Activated CD8-positive, alpha-beta T cell treated with anti-CD3 and anti-CD28 coated beads, Interleukin-2, amount 10 ng/mL, durations not matched to agents 7 days and 5 days (primary cell): ENCODE results near the gene ATP5PD. TPM values are rescaled to one million over a fixed set of nuclear protein-coding genes. Genes with fewer than 3 reads are reported as not detected.

Experiments used
- ATAC-seq: fragments of 150-1000 bp; cut with Tn5 transposase; one replicate; pipeline ENCODE4 v1.10.0; 2021; ENCODE audit warnings: moderate library complexity
- CTCF ChIA-PET: fragments of 350-600 bp; sonication (Branson Sonifier 250); formaldehyde crosslinking; loops from one replicate; lab custom pipeline; 2021; ENCODE audit warnings: antibody characterized with exemption; lab: Charles Lee
- POLR2A ChIA-PET: fragments of 350-600 bp; sonication (Branson Sonifier 250); formaldehyde crosslinking; loops from one replicate; lab custom pipeline; 2021; ENCODE audit warnings: antibody characterized with exemption; lab: Charles Lee
- DNase-seq: peaks from one replicate; pipeline ENCODE4 v3.0.0-alpha.2; 2020
- H3K27ac Mint-ChIP-seq: one replicate; pipeline ENCODE4 v1.8.0; 2021; ENCODE audit warnings: mild to moderate bottlenecking, mixed read lengths
- H3K27me3 Mint-ChIP-seq: one replicate; pipeline ENCODE4 v1.8.0; 2021; ENCODE audit warnings: low read depth, mixed read lengths
- H3K36me3 Mint-ChIP-seq: one replicate; pipeline ENCODE4 v1.8.0; 2021; ENCODE audit warnings: low read depth, mixed read lengths
- H3K4me1 Mint-ChIP-seq: one replicate; pipeline ENCODE4 v1.8.0; 2021; ENCODE audit warnings: low read depth, mixed read lengths
- H3K4me3 Mint-ChIP-seq: one replicate; pipeline ENCODE4 v1.8.0; 2021; ENCODE audit warnings: mild to moderate bottlenecking, mixed read lengths
- H3K9me3 Mint-ChIP-seq: one replicate; pipeline ENCODE4 v1.8.0; 2022; ENCODE audit warnings: mixed read lengths; ENCODE audit not compliant: insufficient read depth
- total RNA-seq, 2 experiments: library from RNA; stranded (reverse); gene quantifications; one replicate each; pipeline ENCODE4 v1.2.3, GENCODE V29; 2021

ATP5PD gene
- total RNA-seq, 2 experiments from 2014 or later = 232 to 238 TPM

DNA sequence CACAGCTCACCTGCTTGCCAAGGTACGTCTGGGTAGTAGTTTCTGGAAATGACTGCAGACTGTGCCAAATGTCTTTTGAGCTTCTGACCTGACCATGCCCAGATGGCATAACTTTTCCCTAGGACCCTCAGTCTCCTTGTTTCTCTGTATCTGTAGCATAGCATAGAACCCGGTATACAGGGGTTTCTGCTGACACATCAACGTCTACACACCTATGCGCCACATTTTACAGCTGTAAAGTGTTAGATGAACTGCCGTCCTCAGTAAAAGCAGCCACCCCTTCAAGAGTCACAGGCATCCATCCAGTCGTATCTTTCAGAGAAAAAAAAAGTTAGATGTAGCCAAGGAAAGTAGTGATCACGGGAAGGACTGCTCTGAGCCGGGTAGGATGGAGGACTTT is 17.7 kb upstream of the ATP5PD start:
- Mint-ChIP-seq H3K27ac (peak overlapping the region; percentile 20), H3K4me3 (no peak overlapping the region), H3K27me3 (no peaks in the 10 kb centered on the region), H3K36me3 (peaks cover 31% of the 10 kb centered on the region), H3K9me3 (no peaks in the 10 kb centered on the region), H3K4me1 (peaks cover 45% of the 10 kb centered on the region)
- DNase-seq (no peak), ATAC-seq (no peak)
- ChIA-PET POLR2A (no interaction called here), CTCF (no interaction called here)

DNA sequence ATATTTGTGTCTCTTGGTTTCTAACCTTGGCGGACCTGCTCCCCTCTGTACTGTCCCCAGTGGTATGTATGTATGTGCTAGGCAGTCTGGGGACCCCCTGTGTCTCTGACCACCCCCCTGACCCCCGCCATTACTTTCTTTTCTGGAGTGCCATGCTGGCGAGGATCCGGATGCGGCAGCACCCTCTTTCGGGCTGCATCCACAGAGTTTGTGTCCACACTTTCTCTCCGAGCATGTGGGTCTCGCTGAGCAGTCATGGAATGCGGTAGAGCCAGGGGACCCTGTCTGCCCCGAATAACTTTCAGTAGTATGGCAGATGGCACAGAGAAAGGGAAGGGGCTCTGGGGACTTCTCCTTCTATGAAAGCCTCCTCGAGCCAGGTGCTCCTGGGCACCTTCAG is 17.3 kb upstream of the ATP5PD start:
- H3K4me3 Mint-ChIP-seq = no peak overlapping the region
- DNase-seq (no peak), ATAC-seq (no peak)
- H3K9me3 Mint-ChIP-seq = no peaks in the 10 kb centered on the region
- peaks cover 45% of the 10 kb centered on the region for H3K4me1 Mint-ChIP-seq
- H3K27me3 Mint-ChIP-seq = no peaks in the 10 kb centered on the region
- ChIA-PET POLR2A (interaction anchor here (0.7 kb wide), 1 partner anchor 25 kb away, joined by 3 read pairs; no protein-coding TSS in a partner anchor), CTCF (interaction anchor here (1.2 kb wide), 1 partner anchor 102 kb away, joined by 8 read pairs; no protein-coding TSS in a partner anchor)
- no peak overlapping the region for H3K27ac Mint-ChIP-seq
- H3K36me3 Mint-ChIP-seq = peaks cover 33% of the 10 kb centered on the region

DNA sequence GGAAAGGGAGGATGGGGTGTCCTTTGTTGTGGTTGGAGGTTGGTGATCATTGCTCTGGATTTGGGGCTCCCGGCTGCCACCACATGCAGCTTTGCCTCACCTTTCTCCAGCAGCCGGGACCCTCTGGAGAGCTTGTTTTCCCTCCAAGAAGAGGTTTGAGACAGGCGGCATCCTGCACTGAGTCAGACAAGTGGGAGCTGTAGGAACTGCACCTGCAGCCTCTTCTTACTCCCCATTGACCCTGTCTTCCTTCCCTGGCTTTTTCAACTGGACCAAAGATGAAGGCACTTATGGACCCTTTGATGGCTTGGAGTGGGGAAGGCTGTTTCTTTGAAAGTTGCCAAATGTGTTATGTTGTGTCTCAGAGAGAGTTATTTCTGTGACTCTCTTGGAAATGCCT is 16.9 kb upstream of the ATP5PD start:
- Mint-ChIP-seq H3K4me3 (no peak overlapping the region), H3K4me1 (peaks cover 42% of the 10 kb centered on the region), H3K36me3 (peaks cover 33% of the 10 kb centered on the region), H3K9me3 (no peaks in the 10 kb centered on the region), H3K27me3 (no peaks in the 10 kb centered on the region), H3K27ac (no peak overlapping the region)
- DNase-seq (no peak), ATAC-seq (no peak)
- ChIA-PET CTCF (interaction anchor here (1.2 kb wide), 1 partner anchor 102 kb away, joined by 8 read pairs; no protein-coding TSS in a partner anchor), POLR2A (interaction anchor here (0.7 kb wide), 1 partner anchor 26 kb away, joined by 3 read pairs; no protein-coding TSS in a partner anchor)

DNA sequence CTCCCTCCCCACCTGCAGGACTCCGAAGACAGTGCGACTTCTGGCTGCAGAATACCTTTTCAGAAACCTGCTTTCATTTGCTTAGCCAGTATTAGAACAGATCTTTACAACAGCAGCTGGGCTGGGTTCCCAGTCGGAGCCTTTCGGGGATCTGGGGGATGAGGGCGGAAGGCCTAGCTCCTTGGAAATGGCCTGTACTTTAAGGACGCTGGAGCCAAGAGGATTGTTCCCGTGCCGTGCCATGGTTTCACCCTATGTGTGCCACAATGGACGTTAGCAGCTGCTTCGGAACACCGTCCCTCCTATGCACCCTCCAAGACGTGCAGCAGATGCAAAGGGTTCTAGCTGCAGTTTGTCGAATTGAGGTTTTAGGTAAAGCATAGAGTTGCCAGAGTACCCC is 16.4 kb upstream of the ATP5PD start:
- ChIA-PET POLR2A (interaction anchor here (0.7 kb wide), 1 partner anchor 26 kb away, joined by 3 read pairs; no protein-coding TSS in a partner anchor), CTCF (interaction anchor here (1.2 kb wide), 1 partner anchor 102 kb away, joined by 8 read pairs; no protein-coding TSS in a partner anchor)
- Mint-ChIP-seq H3K36me3 (peaks cover 33% of the 10 kb centered on the region), H3K4me1 (peaks cover 40% of the 10 kb centered on the region), H3K4me3 (no peak overlapping the region), H3K27me3 (no peaks in the 10 kb centered on the region), H3K27ac (no peak overlapping the region), H3K9me3 (no peaks in the 10 kb centered on the region)
- ATAC-seq (no peak), DNase-seq (no peak)

DNA sequence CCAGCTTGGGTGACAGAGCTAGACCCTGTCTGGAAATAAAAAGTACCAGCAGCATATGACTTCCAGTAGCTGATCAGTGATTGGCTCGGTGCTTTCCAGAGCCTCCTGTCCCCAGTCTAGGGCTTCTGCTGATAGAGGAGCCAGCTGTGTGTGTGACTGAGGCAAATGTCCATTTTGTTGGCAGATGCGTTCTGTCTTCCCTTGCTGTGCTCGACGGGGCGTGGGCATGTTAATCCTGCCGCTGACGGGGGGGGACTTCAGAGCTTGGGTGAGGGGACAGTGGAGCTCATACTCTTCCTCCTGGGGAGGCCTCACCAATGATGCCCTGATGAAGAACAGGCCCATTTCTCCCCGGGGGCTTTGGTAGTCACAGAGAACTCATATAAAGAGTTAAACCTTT is 14.8 kb upstream of the ATP5PD start:
- Mint-ChIP-seq H3K36me3 (peaks cover 35% of the 10 kb centered on the region), H3K9me3 (no peaks in the 10 kb centered on the region), H3K4me3 (no peak overlapping the region), H3K4me1 (peaks cover 27% of the 10 kb centered on the region), H3K27me3 (no peaks in the 10 kb centered on the region), H3K27ac (no peak overlapping the region)
- ChIA-PET POLR2A (no interaction called here), CTCF (interaction anchor here (1.0 to 3.7 kb wide), 5 partner anchors 13 to 100 kb away, joined by 3 to 25 read pairs (median 4); no protein-coding TSS in a partner anchor)
- no peak for ATAC-seq
- DNase-seq = no peak

DNA sequence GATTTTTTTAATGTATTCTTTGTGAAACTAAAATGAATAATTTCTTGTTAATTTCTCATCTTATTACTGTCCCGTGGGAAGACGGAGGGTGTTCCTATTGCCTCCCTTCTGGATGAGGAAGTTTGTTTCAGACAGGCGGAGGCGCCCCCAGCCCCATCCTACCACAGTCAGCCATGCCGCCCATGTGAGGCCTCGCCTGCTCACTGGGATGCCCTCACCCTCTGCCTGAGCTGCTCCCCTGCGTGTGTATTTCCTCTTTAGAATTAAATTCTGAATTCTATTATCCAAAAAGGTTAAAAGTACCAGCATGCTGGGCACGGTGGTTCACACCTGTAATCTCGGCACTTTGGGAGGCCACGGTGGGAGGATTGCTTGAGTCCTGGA is 14.3 kb upstream of the ATP5PD start:
- H3K27ac Mint-ChIP-seq = no peak overlapping the region
- ATAC-seq (no peak), DNase-seq (no peak)
- H3K4me1 Mint-ChIP-seq = peaks cover 28% of the 10 kb centered on the region
- POLR2A ChIA-PET = interaction anchor here (1.2 kb wide), 1 partner anchor 140 kb away, joined by 5 read pairs; no protein-coding TSS in a partner anchor
- H3K27me3 Mint-ChIP-seq = no peaks in the 10 kb centered on the region
- peaks cover 41% of the 10 kb centered on the region for H3K36me3 Mint-ChIP-seq
- H3K4me3 Mint-ChIP-seq = no peak overlapping the region
- H3K9me3 Mint-ChIP-seq = no peaks in the 10 kb centered on the region
- CTCF ChIA-PET = interaction anchor here (1.0 to 3.7 kb wide), 12 partner anchors 8 to 159 kb away, joined by 3 to 25 read pairs (median 7); partner anchors contain the start of gene NT5C

DNA sequence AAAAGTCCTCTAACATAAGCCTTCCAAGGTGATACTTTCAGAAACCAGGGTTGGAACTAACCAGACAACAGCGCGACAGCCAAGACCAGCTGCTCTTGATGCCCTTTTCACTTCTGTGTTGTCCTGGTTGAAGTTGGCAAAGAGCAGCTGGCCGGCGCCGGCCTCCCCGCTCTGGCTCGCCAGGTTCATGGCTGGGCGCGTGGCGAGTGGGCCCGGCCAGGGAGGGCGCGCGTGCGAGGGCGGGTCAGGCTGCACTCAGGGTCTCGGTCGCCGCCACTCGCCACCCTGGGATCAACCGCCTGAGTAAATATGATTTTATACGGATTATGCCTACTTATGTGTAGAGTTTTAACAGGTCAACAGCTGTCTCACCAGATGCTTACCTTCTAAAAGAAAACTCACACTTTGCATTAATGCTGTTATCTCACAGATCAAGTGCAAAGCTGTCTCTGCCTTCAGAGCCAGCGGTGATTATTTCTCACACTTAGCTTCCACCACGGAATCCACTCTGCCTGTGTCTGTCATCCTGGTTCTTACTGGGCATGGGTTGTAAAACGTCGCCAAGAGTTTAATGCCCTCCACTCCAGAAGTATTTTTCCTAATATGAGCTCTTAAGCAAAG is 13.8 kb upstream of the ATP5PD start:
- H3K36me3 Mint-ChIP-seq = peaks cover 42% of the 10 kb centered on the region
- H3K4me3 Mint-ChIP-seq = no peak overlapping the region
- peaks cover 25% of the 10 kb centered on the region for H3K4me1 Mint-ChIP-seq
- POLR2A ChIA-PET = interaction anchor here (1.0 to 1.2 kb wide), 2 partner anchors 94 to 141 kb away, joined by 3 to 5 read pairs; no protein-coding TSS in a partner anchor
- no peaks in the 10 kb centered on the region for H3K9me3 Mint-ChIP-seq
- no peak for ATAC-seq
- H3K27ac Mint-ChIP-seq = no peak overlapping the region
- CTCF ChIA-PET = interaction anchor here (0.5 to 3.7 kb wide), 18 partner anchors 9 to 352 kb away, joined by 3 to 25 read pairs (median 7); partner anchors contain the start of genes MIF4GD and NT5C
- H3K27me3 Mint-ChIP-seq = no peaks in the 10 kb centered on the region
- DNase-seq = no peak

DNA sequence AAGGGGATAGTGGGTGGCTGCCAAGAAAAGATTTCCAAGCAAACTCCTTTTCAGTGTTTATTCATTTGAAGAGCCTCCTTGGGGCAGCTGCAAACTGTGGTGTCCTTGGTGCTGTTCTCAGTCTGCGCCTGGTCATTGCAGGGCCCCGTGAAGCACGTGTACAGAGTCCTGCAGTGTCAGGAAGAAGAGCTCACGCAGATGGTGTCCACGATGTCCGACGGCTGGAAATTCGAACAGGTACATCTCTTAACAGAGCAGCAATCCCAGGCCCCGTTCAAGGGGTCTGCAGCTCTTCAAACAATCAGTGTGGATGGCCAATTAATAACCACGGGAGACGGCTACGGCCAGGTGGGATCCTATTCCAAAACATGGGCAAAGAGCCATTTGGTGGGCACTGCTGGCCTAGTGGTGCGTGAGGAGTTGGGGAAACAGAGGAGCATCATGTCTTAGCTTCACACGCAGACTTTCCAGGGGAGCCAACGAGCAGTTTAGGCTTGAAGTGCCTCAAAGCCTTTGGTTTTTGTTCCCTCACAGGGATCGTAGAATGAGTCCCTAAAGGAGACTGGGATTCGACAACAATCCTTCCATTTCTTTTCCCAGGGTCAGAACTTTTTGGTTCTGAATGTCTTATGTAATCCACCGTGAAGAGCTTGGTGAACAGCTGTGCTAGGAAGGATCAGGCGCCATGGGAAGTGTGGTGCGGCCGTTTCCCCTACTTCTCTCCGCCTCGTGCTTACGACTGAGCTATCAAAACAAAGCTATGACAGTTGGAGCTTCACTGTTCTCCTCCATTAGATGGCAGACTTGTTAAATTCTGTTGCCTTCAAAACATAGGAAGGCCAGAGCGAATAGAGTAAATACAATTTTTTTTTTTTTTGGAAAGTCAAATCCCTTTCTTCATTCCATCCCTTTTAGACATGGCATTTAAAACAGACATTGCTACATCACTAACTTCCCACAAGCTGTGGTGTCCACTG is 12.9 kb upstream of the ATP5PD start:
- Mint-ChIP-seq H3K27me3 (no peaks in the 10 kb centered on the region), H3K27ac (no peak overlapping the region), H3K4me3 (no peak overlapping the region), H3K36me3 (peaks cover 44% of the 10 kb centered on the region), H3K4me1 (peaks cover 18% of the 10 kb centered on the region), H3K9me3 (no peaks in the 10 kb centered on the region)
- ATAC-seq (no peak), DNase-seq (no peak)
- ChIA-PET CTCF (interaction anchor here (0.5 to 3.7 kb wide), 21 partner anchors 10 to 353 kb away, joined by 3 to 25 read pairs (median 5); partner anchors contain the start of genes MIF4GD and NT5C), POLR2A (interaction anchor here (1.0 to 1.2 kb wide), 3 partner anchors 11 to 142 kb away, joined by 3 to 5 read pairs (median 4); no protein-coding TSS in a partner anchor)

DNA sequence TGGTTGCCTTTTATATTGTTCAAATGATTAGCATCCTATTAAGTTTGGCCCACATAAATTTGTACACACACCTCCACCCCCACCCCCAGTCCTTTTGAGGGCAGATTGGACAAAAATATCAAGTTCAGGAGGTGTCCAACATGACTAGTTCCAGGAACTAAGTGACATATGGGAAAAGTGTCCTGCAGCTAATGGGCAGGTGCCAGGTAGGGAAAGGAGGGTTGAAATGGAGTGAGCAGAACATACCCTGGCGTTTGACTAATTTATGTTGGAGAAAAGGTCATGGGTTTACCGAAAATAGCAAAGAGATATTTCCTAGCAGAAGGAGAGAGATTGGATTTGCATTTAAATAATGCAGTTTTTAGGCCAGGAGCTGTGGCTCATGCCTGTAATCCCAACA is 5.2 kb upstream of the ATP5PD start:
- Mint-ChIP-seq H3K4me3 (no peak overlapping the region), H3K27me3 (no peaks in the 10 kb centered on the region), H3K27ac (no peak overlapping the region), H3K9me3 (no peaks in the 10 kb centered on the region), H3K4me1 (peaks cover 28% of the 10 kb centered on the region), H3K36me3 (peaks cover 42% of the 10 kb centered on the region)
- ChIA-PET CTCF (interaction anchor here (0.6 kb wide), 1 partner anchor 94 kb away, joined by 3 read pairs; no protein-coding TSS in a partner anchor), POLR2A (interaction anchor here (0.9 kb wide), 1 partner anchor 15 kb away, joined by 4 read pairs; no protein-coding TSS in a partner anchor)
- ATAC-seq = no peak
- DNase-seq = no peak

DNA sequence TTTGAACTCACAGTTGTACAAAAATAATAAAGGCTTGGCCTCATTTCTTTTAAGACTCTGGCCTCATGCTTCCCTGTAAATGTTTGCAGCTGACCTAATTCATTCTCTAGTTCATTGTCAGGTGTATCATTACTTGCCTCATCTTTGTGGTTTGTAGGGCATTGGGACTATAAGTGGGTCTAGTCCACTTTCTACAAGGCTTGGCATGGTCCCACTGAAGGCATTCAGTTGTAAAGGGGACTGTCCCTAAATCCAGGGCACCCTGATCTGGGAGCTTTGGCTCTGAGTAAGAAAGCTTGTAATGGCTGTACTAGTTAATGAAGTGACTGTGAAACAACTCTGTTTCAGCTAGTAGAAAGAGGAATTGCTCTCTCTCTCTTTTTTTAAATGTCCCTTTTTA is 2.9 kb upstream of the ATP5PD start:
- H3K36me3 Mint-ChIP-seq = peaks cover 31% of the 10 kb centered on the region
- no peaks in the 10 kb centered on the region for H3K9me3 Mint-ChIP-seq
- no peaks in the 10 kb centered on the region for H3K27me3 Mint-ChIP-seq
- H3K4me3 Mint-ChIP-seq = no peak overlapping the region
- peaks cover 37% of the 10 kb centered on the region for H3K4me1 Mint-ChIP-seq
- DNase-seq (no peak), ATAC-seq (no peak)
- CTCF ChIA-PET = interaction anchor here (1.1 to 3.0 kb wide), 2 partner anchors 11 to 56 kb away, joined by 3 to 13 read pairs; no protein-coding TSS in a partner anchor
- POLR2A ChIA-PET = no interaction called here
- H3K27ac Mint-ChIP-seq = no peak overlapping the region

DNA sequence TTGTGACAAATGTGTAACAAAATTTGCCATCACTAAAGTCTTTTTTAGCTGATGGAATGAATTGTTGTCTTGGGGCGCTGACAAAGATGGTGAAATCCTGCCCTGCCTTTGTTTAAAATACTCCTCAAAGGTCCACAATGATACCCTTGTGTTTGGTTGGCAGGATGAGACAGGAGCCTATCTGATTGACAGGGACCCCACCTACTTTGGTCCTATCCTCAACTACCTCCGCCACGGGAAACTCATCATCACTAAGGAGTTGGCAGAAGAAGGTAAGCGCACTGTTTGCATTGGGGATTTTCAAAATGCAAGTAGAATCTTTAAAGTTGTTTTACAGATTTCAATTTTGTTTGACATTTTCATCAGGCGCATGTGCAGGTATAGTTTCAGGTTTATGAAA is 2.3 kb upstream of the ATP5PD start:
- Mint-ChIP-seq H3K9me3 (no peaks in the 10 kb centered on the region), H3K36me3 (peaks cover 26% of the 10 kb centered on the region), H3K27ac (no peak overlapping the region), H3K27me3 (no peaks in the 10 kb centered on the region), H3K4me3 (no peak overlapping the region), H3K4me1 (peaks cover 40% of the 10 kb centered on the region)
- no peak for DNase-seq
- ATAC-seq = no peak
- ChIA-PET CTCF (interaction anchor here (0.6 to 3.0 kb wide), 9 partner anchors 11 to 153 kb away, joined by 3 to 13 read pairs (median 6); partner anchors contain the start of gene MRPL58), POLR2A (interaction anchor here (0.9 kb wide), 1 partner anchor 10 kb away, joined by 4 read pairs; no protein-coding TSS in a partner anchor)
